H9 (cell line): ENCODE results near the gene UBQLN4. TPM values are rescaled to one million over a fixed set of nuclear protein-coding genes. Genes with fewer than 3 reads are reported as not detected.

Source experiments
- DNase-seq: peaks from one replicate; pipeline ENCODE4 v3.0.0-alpha.2; 2017
- H2AFZ ChIP-seq: one replicate; pipeline ENCODE4 v1.6.1; 2013; ENCODE audit warnings: mild to moderate bottlenecking, low read length, control low read depth, moderate library complexity
- H2AK5ac ChIP-seq: 2 replicates; pipeline ENCODE4 v1.6.1; 2013; ENCODE audit warnings: low read length, control low read depth, mixed read lengths; ENCODE audit not compliant: insufficient read length
- H2BK120ac ChIP-seq: one replicate; pipeline ENCODE4 v1.6.1; 2013; ENCODE audit warnings: low read depth, mild to moderate bottlenecking, low read length, control low read depth, inconsistent platforms; ENCODE audit not compliant: poor library complexity, severe bottlenecking
- H2BK12ac ChIP-seq: 2 replicates; pipeline ENCODE4 v1.6.1; 2013; ENCODE audit warnings: low read length, control low read depth, mixed read lengths, low read depth; ENCODE audit not compliant: insufficient read length
- H2BK15ac ChIP-seq: 2 replicates; pipeline ENCODE4 v1.6.1; 2013; ENCODE audit warnings: low read depth, low read length, control low read depth
- H2BK20ac ChIP-seq: one replicate; pipeline ENCODE4 v1.6.1; 2013; ENCODE audit warnings: low read depth, mild to moderate bottlenecking, low read length, control low read depth, inconsistent platforms; ENCODE audit not compliant: poor library complexity, severe bottlenecking
- H2BK5ac ChIP-seq: 2 replicates; pipeline ENCODE4 v1.6.1; 2013; ENCODE audit warnings: low read length, control low read depth, mixed read lengths; ENCODE audit not compliant: insufficient read length
- H3K14ac ChIP-seq: 2 replicates; pipeline ENCODE4 v1.6.1; 2013; ENCODE audit warnings: low read length, control low read depth; ENCODE audit not compliant: insufficient read depth
- H3K18ac ChIP-seq: 2 replicates; pipeline ENCODE4 v1.6.1; 2013; ENCODE audit warnings: low read depth, mild to moderate bottlenecking, mixed read lengths, low read length, control low read depth; ENCODE audit not compliant: insufficient read length
- H3K23ac ChIP-seq: 2 replicates; pipeline ENCODE4 v1.6.1; 2013; ENCODE audit warnings: low read length, control low read depth, mixed read lengths, low read depth; ENCODE audit not compliant: insufficient read length
- H3K23me2 ChIP-seq: 2 replicates; pipeline ENCODE4 v1.6.1; 2013; ENCODE audit warnings: low read depth, mild to moderate bottlenecking, mixed read lengths, low read length, control low read depth; ENCODE audit not compliant: insufficient read length, poor library complexity, severe bottlenecking
- H3K27ac ChIP-seq: 2 replicates; pipeline ENCODE4 v1.5.1; 2013; ENCODE audit warnings: low read length, control low read depth, mixed read lengths, low read depth; ENCODE audit not compliant: insufficient read length
- H3K27me3 ChIP-seq: 2 replicates; pipeline ENCODE4 v1.6.1; 2013; ENCODE audit warnings: low read length, control low read depth, inconsistent platforms; ENCODE audit not compliant: insufficient read depth
- H3K4ac ChIP-seq: 2 replicates; pipeline ENCODE4 v1.6.1; 2013; ENCODE audit warnings: low read depth, mild to moderate bottlenecking, control low read depth, inconsistent platforms, low read length, moderate library complexity
- H3K4me1 ChIP-seq: 2 replicates; pipeline ENCODE4 v1.6.1; 2013; ENCODE audit warnings: low read length, control low read depth, inconsistent platforms; ENCODE audit not compliant: insufficient read depth
- H3K4me2 ChIP-seq: 2 replicates; pipeline ENCODE4 v1.6.1; 2013; ENCODE audit warnings: low read length, control low read depth, mixed read lengths; ENCODE audit not compliant: insufficient read length, insufficient read depth
- H3K56ac ChIP-seq: 2 replicates; pipeline ENCODE4 v1.6.1; 2013; ENCODE audit warnings: low read depth, mild to moderate bottlenecking, mixed read lengths, low read length, control low read depth; ENCODE audit not compliant: insufficient read length
- H3K79me1 ChIP-seq: 2 replicates; pipeline ENCODE4 v1.6.1; 2013; ENCODE audit warnings: low read depth, mild to moderate bottlenecking, moderate library complexity, low read length, control low read depth, inconsistent platforms; ENCODE audit not compliant: insufficient read depth, poor library complexity, severe bottlenecking
- H3K79me2 ChIP-seq: 2 replicates; pipeline ENCODE4 v1.6.1; 2013; ENCODE audit warnings: low read length, control low read depth, inconsistent platforms; ENCODE audit not compliant: insufficient read depth
- H3K9ac ChIP-seq: 2 replicates; pipeline ENCODE4 v1.6.1; 2013; ENCODE audit warnings: low read length, control low read depth, mixed read lengths; ENCODE audit not compliant: insufficient read length; ENCODE audit errors: extremely low read depth
- H3K9me3 ChIP-seq: one replicate; pipeline ENCODE4 v1.6.1; 2013; ENCODE audit warnings: low read depth, low read length, inconsistent platforms; ENCODE audit not compliant: control insufficient read depth
- H3T11ph ChIP-seq: one replicate; pipeline ENCODE4 v1.6.1; 2013; ENCODE audit warnings: mild to moderate bottlenecking, low read length, control low read depth, inconsistent platforms
- H4K20me1 ChIP-seq: one replicate; pipeline ENCODE4 v1.6.1; 2013; ENCODE audit not compliant: control insufficient read depth, insufficient read length, insufficient read depth
- H4K5ac ChIP-seq: 2 replicates; pipeline ENCODE4 v1.6.1; 2013; ENCODE audit warnings: low read depth, mild to moderate bottlenecking, mixed read lengths, low read length, control low read depth; ENCODE audit not compliant: insufficient read length
- H4K8ac ChIP-seq: replicated peaks from 2 replicates; pipeline ENCODE4 v1.6.1; 2013; ENCODE audit warnings: low read length, control low read depth, mixed read lengths, low read depth; ENCODE audit not compliant: insufficient read length
- H4K91ac ChIP-seq: 2 replicates; pipeline ENCODE4 v1.6.1; 2013; ENCODE audit warnings: low read depth, mild to moderate bottlenecking, moderate library complexity, mixed read lengths, low read length, control low read depth; ENCODE audit not compliant: insufficient read length
- H3K27ac Mint-ChIP-seq, 3 experiments: 2 replicates in 2 of 3; 3 replicates in 1 of 3; pipeline ENCODE4 v1.8.0; 2020 to 2021; ENCODE audit warnings: mixed read lengths in 3 of 3, mild to moderate bottlenecking in 1 of 3, moderate library complexity in 1 of 3
- H3K27me3 Mint-ChIP-seq: 2 replicates; pipeline ENCODE4 v1.8.0; 2021; ENCODE audit warnings: low read depth, mild to moderate bottlenecking, moderate library complexity, mixed read lengths
- H3K36me3 Mint-ChIP-seq, 3 experiments: 2 replicates in 2 of 3; 3 replicates in 1 of 3; pipeline ENCODE4 v1.8.0; 2020 to 2021; ENCODE audit warnings: low read depth in 3 of 3, mixed read lengths in 3 of 3; ENCODE audit not compliant: insufficient read depth in 1 of 3
- H3K4me1 Mint-ChIP-seq, 2 experiments: 2 replicates each; pipeline ENCODE4 v1.8.0; 2020; ENCODE audit warnings: mixed read lengths in 2 of 2
- H3K4me3 Mint-ChIP-seq, 2 experiments: 2 replicates in 1 of 2; 3 replicates in 1 of 2; pipeline ENCODE4 v1.8.0; 2020 to 2021; ENCODE audit warnings: mild to moderate bottlenecking in 2 of 2, mixed read lengths in 2 of 2, moderate library complexity in 1 of 2
- H3K9me3 Mint-ChIP-seq, 2 experiments: 2 replicates in 1 of 2; 3 replicates in 1 of 2; pipeline ENCODE4 v1.8.0; 2020; ENCODE audit warnings: mild to moderate bottlenecking in 2 of 2, mixed read lengths in 2 of 2, moderate library complexity in 1 of 2
- WGBS: extraction: QIAGEN DNeasy Blood & Tissue Kit; methylation state at CpG from one replicate; pipeline ENCODE4 v1.1.7; 2013; ENCODE audit warnings: missing lambda C conversion rate, low lambda C conversion rate, mixed read lengths; ENCODE audit not compliant: insufficient read length; ENCODE audit errors: extremely low coverage; 5-methylcytosine and 5-hydroxymethylcytosine counted together
- total RNA-seq: library from RNA; stranded (reverse); gene quantifications from 2 replicates; pipeline ENCODE4 v1.2.1, GENCODE V29; 2021
- TF ChIP-seq, protein P1 (sequence below): fragments of 200-600 bp; sonication (generic); conservative IDR thresholded peaks from 3 replicates; pipeline ENCODE4 v1.8.0; 2021; ENCODE audit warnings: antibody characterized with exemption, mild to moderate bottlenecking

The UBQLN4 gene
- total RNA-seq, 1 experiment from 2014 or later = 49.4 TPM

DNA sequence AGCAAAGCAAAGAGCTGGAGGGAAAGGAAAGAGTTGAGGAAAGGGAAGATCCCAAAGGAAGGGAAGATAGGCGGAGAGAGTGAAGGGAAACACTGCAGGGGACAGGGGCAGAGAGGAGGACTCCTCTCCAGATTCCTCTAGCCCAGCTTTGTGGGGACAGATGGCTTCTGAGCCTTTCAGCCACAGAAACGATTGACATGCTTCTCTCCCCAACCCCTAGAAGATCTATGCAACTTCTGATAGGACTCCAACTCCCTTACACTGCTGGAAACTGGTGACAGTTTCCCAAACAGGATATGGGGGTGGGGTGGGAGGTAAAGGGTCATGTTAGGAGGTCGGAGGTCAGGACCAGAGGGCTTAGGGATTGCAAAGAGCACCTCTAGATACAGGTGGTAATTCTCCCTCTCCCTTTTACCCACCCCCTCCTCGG, 22.2 kb upstream of the UBQLN4 start:
- Histone ChIP-seq H4K20me1 (no peaks in the 10 kb centered on the region), H3K9ac (no peak overlapping the region), H3K27ac (no peak overlapping the region), H2BK12ac (no peak overlapping the region), H4K91ac (no peak overlapping the region), H2AFZ (no peak overlapping the region), H3K23me2 (peaks cover 10% of the 10 kb centered on the region), H2BK15ac (no peak overlapping the region), H2BK5ac (no peak overlapping the region), H3K79me1 (no peaks in the 10 kb centered on the region), H3K14ac (no peak overlapping the region), H4K8ac (no peak overlapping the region), H3K56ac (no peak overlapping the region), H4K5ac (no peak overlapping the region), H3K9me3 (no peaks in the 10 kb centered on the region), H3K23ac (no peak overlapping the region), H2BK120ac (no peak overlapping the region), H3K79me2 (peaks cover 21% of the 10 kb centered on the region; the same call in 1 of the 2 replicates), H3K18ac (no peak overlapping the region), H3K27me3 (no peaks in the 10 kb centered on the region), H3K4me1 (peaks cover 32% of the 10 kb centered on the region), H3K4ac (no peak overlapping the region), H3T11ph (no peak overlapping the region), H2AK5ac (no peak overlapping the region), H2BK20ac (no peak overlapping the region), H3K4me2 (peak overlapping the region; percentile 0)
- Mint-ChIP-seq H3K36me3 (peaks cover 15 to 57% (median 57%) of the 10 kb centered on the region in 3 experiments; a peak in 6 of 7 replicates), H3K27ac (peak overlapping the region; percentile 15 to 95 (median 16); a peak in 4 of 7 replicates), H3K4me3 (peak overlapping the region; percentile 20 to 61; a peak in 4 of 5 replicates), H3K27me3 (no peaks in the 10 kb centered on the region), H3K9me3 (no peaks in the 10 kb centered on the region), H3K4me1 (peaks cover 79 to 88% of the 10 kb centered on the region in 2 experiments)
- TF ChIP-seq, protein P1, sequence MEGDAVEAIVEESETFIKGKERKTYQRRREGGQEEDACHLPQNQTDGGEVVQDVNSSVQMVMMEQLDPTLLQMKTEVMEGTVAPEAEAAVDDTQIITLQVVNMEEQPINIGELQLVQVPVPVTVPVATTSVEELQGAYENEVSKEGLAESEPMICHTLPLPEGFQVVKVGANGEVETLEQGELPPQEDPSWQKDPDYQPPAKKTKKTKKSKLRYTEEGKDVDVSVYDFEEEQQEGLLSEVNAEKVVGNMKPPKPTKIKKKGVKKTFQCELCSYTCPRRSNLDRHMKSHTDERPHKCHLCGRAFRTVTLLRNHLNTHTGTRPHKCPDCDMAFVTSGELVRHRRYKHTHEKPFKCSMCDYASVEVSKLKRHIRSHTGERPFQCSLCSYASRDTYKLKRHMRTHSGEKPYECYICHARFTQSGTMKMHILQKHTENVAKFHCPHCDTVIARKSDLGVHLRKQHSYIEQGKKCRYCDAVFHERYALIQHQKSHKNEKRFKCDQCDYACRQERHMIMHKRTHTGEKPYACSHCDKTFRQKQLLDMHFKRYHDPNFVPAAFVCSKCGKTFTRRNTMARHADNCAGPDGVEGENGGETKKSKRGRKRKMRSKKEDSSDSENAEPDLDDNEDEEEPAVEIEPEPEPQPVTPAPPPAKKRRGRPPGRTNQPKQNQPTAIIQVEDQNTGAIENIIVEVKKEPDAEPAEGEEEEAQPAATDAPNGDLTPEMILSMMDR = no peak
- DNase-seq = peak; percentile 29
- WGBS = no CpG with 5 or more reads among the region's 4 CpGs
